KOPT-K1 (cell line): ENCODE results near the gene CCL28.
"Not testable (repeated sequence)": the region's sequence is repeated elsewhere in the genome, so short reads cannot be mapped to it uniquely, and the experiment has no call there.

ENCODE experiments used
- H3K27ac ChIP-seq: fragments of 200-600 bp; sonication (generic); 2 replicates; pipeline ENCODE4 v1.5.1; 2016; ENCODE audit warnings: antibody characterized with exemption, mild to moderate bottlenecking, low read depth, low read length; ENCODE audit not compliant: poor library complexity, severe bottlenecking
- H3K36me3 ChIP-seq: fragments of 200-600 bp; sonication (generic); 2 replicates; pipeline ENCODE4 v1.5.1; 2017; ENCODE audit warnings: antibody characterized with exemption, mild to moderate bottlenecking, low read length, moderate library complexity; ENCODE audit not compliant: insufficient read depth
- H3K9me3 ChIP-seq: fragments of 200-600 bp; sonication (generic); 2 replicates; pipeline ENCODE4 v1.5.1; 2017; ENCODE audit warnings: antibody characterized with exemption, low read length, mild to moderate bottlenecking; ENCODE audit not compliant: insufficient read depth, poor library complexity, severe bottlenecking

The CCL28 gene

DNA sequence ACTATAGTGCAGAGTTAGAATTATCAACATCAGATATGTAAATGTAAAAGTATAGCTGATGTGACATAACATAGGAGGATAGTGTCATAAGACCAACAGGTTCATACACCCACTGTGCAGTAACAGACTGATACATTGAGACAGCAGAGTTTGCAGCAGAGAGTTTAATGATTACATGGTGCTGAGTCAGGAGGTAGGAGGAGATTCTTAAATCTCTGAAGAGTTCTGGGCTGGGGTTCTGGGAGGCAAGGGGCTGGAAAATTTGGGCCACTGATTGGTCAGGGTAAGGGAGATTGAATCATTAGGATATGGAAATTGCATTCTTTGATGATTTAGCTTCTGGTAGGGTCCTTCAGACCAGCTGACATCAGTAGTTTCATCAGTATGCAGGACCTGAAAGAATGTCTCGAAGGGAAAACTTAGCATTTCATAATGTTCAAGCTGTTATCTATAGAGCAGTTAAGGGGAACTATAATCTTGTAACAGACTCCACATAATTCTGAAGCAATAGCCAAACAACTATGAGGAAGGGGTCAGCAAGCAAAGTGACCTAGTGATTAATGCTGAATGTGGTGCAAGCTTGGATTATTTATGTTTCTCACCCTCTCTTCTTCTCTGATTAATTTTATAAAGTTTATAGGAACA lies 35.6 kb downstream of the CCL28 start:
- H3K9me3 ChIP-seq = no peaks in the 10 kb centered on the region
- no peaks in the 10 kb centered on the region for H3K36me3 ChIP-seq
- H3K27ac ChIP-seq = no peak overlapping the region

DNA sequence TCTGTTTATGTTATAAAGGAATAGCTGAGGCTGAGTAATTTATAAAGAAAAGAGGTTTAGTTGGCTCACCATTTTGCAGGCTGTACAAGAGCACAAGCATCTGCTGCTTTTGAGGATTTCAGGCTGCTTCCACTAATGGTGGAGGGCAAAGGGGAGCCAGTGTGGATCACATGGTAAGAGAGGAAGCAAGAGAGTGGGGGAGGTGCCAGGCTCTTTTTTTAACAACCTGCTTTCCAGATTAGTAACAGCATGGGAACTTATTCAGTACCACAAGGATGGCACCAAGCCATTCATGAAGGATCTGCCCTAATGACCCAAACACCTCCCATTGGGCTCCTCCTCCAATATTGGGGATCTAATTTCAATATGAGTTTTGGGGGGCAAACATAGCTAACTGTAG lies 40.4 kb downstream of the CCL28 start:
- Histone ChIP-seq H3K9me3 (no peaks in the 10 kb centered on the region), H3K36me3 (no peaks in the 10 kb centered on the region), H3K27ac (no peak overlapping the region)

DNA sequence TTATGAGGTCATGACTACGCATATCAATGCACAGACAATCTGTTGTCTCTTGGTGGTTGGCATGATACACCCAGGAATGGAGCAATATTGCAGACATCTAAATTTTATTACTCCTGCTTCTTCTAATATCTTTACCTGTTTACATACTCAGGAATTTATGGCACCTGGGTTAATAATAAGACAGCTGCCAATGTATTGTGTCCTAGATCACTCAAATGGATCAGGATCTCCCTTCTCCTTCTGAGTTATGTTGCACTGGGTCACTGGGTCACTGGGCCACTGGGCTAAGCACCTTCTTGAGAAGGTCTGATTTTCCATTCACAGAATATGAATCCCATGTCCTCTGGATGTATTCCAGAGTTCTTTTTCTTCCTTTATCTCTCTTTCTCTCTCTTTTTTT lies 41.8 kb downstream of the CCL28 start:
- H3K9me3 ChIP-seq = no peaks in the 10 kb centered on the region
- no peaks in the 10 kb centered on the region for H3K36me3 ChIP-seq
- H3K27ac ChIP-seq = no peak overlapping the region

DNA sequence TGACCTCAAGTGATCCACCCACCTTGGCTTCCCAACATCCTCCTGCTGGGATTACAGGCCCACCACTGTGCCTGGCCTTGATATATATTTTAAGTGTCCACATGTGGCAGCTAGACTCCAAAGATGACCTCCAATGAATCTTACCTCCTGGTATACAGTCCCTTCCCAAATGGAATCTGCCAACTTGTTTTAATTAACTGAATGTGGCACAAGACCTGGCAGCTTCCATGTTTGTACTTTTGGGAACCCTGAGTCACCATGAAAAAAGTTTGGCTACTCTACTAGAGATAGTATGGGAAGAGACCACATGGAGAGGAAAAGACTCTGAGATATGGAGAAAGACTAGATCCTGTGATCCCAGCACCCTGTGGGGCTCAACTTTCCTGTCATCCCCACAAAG lies 42.5 kb downstream of the CCL28 start:
- no peak overlapping the region for H3K27ac ChIP-seq
- H3K9me3 ChIP-seq = no peaks in the 10 kb centered on the region
- no peaks in the 10 kb centered on the region for H3K36me3 ChIP-seq

DNA sequence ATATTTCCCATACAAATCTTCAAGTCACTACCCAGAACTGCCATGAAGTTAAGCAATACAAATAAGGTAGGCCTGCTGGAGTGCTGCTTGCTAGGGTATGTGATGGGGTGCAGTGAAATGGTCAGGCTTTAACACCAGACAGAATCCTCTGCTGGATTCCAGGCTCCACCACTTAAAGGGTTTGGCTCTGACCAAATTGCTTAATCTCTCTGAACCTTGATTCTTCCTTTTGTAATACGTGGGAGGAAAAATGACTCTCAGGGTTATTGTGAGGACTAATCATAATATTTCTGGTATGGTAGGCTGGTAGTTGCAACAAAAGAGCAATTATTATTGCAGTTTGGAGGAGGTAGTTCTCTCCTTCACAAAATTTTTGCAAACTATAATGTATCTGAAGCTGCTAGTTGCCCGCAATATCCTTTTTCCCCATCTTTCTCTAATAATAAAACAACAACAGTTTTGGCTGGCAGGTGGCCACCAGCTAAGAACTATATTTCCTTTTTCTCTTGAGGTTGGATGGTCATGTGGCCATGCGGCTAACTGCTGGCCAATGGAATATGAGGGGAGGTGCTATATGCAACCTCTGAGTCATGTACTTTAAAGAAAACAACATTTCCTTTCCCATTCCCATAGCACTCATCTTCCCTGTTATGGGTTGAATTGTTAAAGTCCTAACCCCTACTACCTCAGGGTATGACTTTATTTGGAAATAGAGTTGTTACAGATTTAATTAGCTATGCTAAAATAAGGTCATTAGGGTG lies 44.1 kb downstream of the CCL28 start:
- no peaks in the 10 kb centered on the region for H3K36me3 ChIP-seq
- H3K27ac ChIP-seq = no peak overlapping the region
- H3K9me3 ChIP-seq = no peaks in the 10 kb centered on the region

DNA sequence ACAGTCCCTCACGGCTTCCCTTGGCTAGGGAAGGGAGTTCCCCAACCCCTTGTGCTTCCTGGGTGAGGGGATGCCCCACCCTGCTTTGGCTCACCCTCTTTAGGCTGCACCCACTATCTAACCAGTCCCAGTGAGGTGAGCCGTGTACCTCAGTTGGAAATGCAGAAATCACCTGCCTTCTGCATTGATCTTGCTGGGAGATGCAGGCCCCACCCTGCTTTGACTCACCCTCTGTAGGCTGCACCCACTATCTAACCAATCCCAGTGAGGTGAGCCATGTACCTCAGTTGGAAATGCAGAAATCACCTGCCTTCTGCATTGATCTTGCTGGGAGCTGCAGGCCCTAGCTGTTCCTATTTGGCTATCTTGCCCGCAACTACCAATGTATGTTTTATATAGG lies 44.7 kb downstream of the CCL28 start:
- Histone ChIP-seq H3K9me3 (no peaks in the 10 kb centered on the region), H3K36me3 (no peaks in the 10 kb centered on the region), H3K27ac (no peak overlapping the region)

- not testable (repeated sequence) for H3K27ac ChIP-seq, H3K9me3 ChIP-seq, H3K36me3 ChIP-seq
These were observed 45.4 kb downstream of the CCL28 start for GRCh38 chr5:43366680-43367246.

DNA sequence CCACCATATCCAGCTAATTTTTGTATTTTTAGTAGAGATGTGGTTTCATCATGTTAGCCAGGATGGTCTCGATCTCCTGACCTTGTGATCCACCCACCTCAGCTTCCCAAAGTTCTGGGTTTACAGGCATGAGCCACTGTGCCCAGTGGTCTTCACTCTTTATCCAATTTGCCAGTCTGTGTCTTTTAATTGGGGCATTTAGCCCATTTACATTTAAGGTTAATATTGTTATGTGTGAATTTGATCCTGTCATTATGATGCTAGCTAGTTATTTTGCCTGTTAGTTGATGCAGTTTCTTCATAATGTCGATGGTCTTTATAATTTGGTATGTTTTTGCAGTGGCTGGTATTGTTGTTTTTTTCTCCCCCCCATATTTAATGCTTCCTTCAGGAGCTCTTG lies 47.0 kb downstream of the CCL28 start:
- H3K27ac ChIP-seq, H3K36me3 ChIP-seq, H3K9me3 ChIP-seq: not testable (repeated sequence)

DNA sequence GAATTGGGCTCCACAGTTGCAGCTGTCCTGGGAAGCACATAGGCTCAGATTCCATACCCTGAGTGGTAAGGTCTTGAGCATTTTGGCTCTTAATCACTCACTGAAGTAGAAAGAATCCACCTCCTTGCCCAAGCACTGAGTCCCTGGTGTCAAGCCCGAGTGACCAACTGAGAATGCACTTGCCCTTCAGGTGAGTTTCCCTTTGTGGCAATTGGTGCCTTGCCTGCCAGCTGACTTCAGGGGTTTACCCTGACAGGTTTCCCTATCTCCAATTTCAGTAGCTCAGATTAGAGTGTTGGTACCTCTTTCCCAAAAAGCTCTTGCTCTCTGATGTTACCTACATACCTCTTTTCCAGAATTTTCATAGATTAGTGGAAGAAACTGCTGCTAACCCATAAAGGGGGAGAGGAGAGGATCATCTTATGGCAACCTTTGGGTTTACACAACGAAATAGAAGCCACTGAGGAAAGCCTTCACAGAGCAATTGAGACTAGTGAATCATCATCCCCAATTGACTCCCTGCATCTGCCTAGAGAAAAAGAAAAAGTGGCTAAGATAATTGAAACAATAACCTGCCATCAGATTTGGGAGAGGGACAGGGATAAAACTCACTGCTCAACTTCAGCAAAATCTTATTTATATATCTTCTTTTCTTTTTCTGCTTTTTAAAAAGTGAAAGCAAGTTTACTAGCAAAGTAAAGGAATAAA lies 48.6 kb downstream of the CCL28 start:
- Histone ChIP-seq H3K27ac (no peak overlapping the region), H3K36me3 (no peaks in the 10 kb centered on the region), H3K9me3 (peaks cover 25% of the 10 kb centered on the region)

DNA sequence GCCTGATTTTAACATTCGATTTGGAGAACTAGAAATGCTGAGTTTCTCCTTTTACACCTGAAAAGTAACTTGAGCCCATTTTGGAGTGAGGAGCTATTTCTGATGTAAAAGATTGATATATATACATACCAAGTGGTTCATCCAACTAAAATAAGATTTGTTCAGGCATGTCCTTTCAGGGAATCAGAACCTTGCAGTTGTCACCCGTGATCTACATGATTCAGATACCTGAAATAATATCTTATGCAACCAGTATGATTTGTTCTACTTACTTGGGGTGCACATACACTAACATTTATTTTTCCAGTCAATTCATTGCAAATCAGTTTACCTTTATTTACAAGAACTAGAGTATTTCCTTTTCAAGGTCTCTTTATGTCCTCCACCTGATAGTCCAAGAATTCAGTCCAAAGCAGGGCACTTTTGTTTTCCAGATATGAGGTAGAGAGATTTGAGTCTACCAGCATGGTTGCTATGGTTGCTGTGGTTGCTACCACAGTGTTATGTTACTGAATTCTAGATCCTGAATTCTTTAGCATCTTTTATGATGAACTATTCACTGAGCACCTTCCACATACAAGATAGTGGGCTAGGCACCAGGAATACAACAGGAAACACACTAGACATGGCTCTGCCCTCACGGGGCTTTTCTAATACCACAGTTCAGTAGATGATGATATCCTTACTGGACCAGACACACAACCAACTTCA lies 49.3 kb downstream of the CCL28 start:
- Histone ChIP-seq H3K27ac (no peak overlapping the region), H3K36me3 (no peaks in the 10 kb centered on the region), H3K9me3 (peaks cover 32% of the 10 kb centered on the region)

DNA sequence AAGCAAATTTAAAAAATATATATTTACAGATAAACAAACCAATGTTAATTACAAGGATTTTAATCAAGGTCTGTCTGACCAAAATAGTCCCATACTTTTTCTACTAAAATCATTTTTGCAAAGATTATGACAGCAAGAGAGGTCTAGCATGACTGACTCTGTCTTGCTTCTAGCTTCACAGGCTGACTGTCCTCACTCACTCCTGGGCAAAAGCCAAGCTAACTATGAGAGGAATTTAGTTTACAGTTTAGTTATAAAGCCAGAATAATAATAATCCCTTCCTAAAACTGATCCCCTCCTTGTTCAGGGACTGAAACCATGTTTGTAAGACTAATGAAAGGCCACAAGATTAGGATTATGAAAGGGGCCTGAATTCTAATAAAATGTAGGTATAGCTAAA lies 53.5 kb downstream of the CCL28 start:
- Histone ChIP-seq H3K9me3 (peaks cover 42% of the 10 kb centered on the region), H3K27ac (no peak overlapping the region), H3K36me3 (no peaks in the 10 kb centered on the region)

GRCh38 chr5:43358301-43358700 lies 53.9 kb downstream of the CCL28 start:
- Histone ChIP-seq H3K9me3 (peaks cover 42% of the 10 kb centered on the region), H3K27ac (no peak overlapping the region), H3K36me3 (no peaks in the 10 kb centered on the region)

DNA sequence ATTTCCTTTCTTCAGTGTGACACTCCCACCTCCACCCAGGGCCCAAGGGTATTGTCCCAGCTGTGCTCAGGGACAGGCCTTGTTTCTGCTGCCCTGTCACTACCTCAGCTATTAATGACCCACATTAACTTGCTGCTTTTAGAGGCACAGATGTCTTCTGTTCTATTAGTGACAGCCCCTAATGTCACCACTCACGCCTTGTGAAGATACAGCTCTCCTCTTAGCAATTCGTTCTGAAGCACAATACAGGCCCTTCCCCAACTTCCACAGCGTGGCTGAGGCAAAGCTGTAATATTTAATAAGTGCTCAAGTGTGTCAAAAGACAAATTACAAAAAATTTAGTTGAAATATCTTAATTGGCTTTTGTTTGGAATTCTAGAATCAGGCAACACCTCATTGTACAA lies 54.3 kb downstream of the CCL28 start:
- no peak overlapping the region for H3K27ac ChIP-seq
- H3K36me3 ChIP-seq = no peaks in the 10 kb centered on the region
- peaks cover 42% of the 10 kb centered on the region for H3K9me3 ChIP-seq

GRCh38 chr5:43357067-43357466 lies 55.1 kb downstream of the CCL28 start:
- no peaks in the 10 kb centered on the region for H3K36me3 ChIP-seq
- peaks cover 42% of the 10 kb centered on the region for H3K9me3 ChIP-seq
- H3K27ac ChIP-seq = no peak overlapping the region

DNA sequence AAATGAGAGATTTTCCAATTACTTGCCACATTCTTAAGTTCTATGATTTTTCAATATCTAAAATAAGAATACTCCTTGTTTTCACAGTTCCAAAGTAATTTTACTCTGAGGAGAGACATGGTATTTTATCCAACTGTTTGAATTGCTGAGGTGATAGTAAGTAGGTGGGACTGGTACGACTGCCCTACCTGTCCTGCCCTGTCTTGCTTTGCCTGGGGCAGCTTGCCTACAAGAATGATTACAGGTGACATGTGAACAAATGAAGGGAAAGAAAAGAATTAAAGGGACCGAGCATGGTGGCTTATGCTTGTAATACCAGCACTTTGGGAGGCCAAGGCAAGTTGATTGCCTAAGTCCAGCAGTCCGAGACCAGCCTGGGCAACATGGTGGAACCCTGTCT lies 57.4 kb downstream of the CCL28 start:
- Histone ChIP-seq H3K9me3 (peaks cover 28% of the 10 kb centered on the region), H3K36me3 (no peaks in the 10 kb centered on the region), H3K27ac (no peak overlapping the region)
